Putamen (tissue), 1 donor: ENCODE data around the gene TMED4.
"Not testable (repeated sequence)": the region's sequence is repeated elsewhere in the genome, so short reads cannot be mapped to it uniquely, and the experiment has no call there.

Experiments
- DNase-seq: peaks from one replicate; pipeline ENCODE4 v3.0.0-alpha.2; 2016; ENCODE audit warnings: low spot score

TMED4 gene

DNA sequence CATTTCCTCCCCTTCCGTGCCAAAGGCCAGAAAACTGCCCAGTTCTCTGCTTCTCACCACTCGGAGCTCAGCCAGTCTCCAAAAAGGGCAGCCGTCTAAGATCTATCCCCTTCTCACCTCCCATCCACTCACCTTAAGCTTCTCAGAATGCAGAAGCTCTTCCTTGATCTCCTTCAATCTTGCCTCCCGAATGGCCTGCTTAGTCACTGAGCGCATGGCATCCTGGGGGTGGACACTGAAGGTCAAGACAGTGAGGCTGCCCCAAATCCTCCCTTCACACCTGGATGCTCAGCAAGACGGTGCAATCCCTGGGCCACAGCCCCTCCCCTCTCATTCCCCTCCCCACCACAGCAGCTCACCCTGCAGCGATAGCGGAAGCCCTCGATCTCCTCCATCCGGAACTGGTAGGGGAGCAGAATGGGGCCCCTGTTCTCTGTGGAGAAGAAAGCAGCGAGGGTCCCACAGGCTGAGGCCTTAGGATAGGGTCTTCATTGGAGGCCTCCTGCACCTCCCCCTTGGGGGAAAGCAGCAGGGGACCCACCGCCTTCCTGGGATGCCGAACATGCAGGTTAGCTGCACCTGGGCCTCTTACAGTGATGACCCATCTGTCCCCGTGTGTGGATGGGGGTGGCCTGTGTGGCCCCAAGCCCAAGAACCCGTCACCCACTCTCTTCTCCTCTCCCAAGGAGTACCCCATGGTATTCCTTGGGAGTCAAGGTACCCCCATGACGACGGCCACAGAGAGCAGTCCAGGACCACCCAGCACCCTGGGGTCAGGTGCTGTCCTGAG, 13.1 kb downstream of the TMED4 start:
- DNase-seq = no peak

DNA sequence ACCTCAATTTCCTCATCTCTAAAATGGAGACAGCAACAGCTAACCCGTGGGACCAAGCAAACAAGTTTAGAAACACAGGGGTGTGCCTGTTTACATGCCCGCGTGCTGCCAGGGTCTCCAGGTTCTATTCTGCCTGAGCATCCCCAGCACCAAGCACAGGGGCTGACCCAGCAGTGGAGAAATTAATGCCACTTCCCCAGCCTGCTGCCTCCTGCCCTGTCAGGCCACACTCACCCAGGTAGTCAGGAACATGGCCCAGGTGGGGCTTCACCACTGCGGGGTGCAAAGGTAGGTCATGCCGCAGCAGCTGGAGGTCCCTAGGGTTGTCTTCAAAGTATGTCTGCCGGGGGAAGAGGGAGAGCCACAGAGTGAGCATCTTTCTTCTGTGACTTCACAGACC, 14.1 kb downstream of the TMED4 start:
- DNase-seq = no peak

DNA sequence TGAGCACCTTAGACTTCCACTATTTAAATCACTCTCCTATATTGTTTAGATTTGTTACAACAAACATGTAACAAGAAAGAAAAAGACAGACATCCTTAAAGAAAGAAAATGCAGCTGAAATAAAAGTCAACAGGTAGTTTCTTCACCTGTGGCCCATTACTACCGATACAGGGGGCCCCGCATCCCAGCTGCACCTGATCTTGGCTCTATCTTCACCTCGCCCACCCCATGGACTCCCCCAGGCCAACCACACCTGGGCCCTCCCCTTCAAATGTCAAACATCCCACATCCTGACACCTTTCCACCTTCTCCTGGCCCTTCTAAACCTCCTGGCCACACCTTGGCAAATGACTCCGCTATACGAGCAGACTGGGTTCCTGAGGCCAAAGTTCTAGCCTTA, 15.4 kb downstream of the TMED4 start:
- no peak for DNase-seq

DNA sequence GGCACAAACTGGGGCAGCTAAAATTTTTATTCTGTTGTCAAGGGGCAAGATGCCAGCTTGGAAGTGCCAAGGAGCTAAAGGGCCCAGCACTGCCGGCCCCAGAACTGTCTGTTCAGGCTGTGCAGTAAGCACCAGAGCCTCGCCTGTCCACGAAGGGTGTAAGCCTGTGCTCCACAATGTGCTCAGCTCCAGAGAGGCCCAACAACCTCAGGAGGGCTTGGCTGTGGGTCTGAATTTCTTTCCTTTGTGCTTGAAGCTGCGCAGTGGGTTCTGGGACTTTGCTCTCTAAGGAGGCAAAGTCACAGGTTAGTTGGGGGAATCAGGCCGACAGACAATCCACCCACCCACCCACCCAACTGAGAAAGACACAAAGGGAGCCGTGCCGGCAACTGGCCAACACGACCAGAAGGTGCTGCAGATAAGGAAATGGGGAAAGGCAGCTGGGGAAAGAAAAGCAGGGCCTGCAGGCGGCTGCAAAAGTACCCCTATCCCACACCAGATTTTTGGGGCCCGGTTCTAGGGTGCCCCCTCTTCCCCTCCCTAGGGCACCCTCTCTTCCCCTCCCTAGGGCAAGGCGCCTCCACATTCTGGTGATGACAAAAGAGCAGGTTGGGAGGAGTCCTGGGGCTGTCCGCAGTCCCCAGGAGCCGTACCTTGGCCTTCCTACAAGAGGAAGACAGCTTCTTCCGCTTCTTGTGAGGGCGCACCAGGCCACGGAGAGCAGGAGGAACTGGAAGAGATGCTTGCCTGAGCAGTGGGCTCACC, 16.1 kb downstream of the TMED4 start:
- DNase-seq = no peak

DNA sequence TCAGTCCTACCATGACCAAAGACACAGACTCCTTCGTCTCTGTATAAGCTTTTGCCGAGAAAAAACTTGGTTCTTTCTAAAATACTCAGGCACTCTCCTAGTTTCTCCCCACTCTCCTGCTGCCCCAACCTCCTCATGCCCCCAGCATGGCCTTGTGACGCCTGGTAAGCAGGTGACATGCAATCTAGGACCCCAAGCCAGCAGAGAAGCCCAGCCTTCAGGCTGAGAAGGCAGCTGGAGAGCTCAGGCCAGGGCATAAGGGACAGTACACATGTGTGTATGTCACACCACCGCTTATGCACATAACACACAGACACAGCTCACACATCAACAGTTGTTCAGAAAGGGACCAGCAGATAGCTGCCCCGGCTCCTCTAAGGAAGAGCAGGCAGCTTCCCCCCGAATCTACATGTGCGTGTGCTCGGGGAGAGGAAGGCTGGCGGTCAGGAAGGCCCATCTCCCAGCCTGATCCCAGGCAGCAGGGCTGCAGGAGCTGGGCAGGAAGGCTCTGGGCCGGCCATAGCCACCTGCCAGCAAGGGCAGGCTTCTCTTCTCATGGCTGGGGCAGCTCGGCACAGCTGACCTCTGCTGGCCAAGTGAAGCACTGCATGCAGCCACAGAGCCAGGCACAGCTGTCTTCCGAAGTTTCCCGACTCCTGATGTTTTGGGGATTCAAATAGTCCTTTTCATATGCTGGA, 16.8 kb downstream of the TMED4 start:
- DNase-seq = peak; percentile 57

DNA sequence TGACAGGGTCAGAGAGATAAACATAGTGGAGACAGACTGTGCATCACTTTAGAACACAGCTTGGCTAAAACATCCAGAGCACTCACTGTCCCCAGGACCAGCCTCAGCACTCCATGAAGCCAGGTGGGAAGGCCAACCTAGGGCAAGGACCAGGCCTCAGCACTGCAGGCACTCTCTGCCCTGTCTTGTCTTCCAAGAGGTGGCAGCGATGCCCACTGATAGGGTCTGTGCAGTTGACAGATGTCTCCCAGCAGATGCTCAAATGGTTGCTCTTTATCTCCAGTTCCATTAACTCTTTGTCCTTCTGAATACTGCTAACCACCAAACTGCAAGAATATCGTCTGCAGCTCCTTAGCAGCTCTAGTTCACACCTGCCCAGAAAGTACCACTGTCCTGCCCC, 17.4 kb downstream of the TMED4 start:
- no peak for DNase-seq

DNA sequence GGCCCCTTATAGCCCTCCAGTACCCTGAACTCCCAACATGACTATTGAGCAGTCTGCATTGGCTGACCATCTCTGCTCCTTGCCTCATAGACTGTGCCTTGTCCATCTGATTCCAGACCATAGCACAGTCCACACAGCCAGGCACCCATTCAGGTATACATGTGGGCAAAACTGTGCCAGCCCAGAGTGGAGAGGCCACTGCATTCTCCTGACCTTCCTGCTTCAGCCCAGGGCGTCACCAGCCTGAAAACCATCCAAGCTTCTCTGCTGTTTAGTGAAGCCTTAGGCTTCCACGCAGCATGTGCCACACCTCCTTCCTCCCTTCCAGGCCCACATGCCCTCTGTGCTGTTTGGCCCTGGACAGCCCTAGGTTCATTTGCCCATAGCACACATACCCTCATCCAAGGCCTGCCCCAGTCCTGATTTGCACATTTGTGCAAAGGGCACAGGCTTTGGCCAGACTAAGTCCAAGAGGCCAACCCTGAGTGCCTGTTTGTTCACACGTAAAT, 18.8 kb downstream of the TMED4 start:
- no peak for DNase-seq

DNA sequence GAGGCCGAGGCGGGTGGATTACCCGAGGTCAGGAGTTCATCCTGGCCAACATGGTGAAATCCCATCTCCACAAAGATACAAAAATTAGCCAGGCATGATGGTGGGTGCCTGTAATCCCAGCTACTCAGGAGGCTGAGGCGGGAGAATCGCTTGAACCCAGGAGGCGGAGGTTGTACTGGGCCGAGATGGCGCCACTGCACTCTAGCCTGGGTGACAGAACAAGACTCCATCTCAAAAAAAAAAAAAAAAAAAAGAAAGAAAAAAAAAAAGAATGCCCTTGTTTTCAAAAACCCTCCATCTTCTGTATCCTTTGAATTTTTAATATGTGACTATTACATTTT, 19.4 kb downstream of the TMED4 start:
- DNase-seq = not testable (repeated sequence)

DNA sequence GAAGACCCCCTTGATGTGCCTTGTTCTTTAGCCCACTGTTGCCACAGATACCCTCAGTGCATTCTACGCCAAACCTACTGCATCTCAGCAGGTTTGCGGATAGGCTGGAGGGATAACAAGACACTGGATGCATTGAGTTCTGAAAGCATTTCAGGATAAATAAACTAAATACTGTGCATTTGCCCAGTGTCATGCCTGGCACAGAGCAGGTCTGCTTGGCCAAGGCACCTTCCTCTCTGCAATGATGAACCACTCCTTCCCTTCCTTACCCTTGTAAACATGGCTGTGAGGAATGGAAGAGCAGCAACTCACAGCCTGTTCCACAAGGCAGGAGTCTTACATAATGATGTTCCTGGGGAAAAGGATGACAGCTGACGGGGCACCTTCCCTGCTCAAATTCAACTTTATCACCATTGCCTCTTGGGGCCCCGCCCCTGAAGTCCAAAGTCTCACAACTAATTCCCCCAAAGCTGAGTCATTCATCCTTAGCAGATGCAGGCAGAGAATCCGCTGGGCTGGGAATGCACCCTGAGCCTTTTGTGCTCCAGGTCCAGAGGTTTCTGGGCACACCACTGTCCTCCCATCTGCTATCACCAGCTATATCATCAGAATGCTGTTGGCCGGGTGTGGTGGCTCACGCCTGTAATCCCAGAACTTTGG, 19.9 kb downstream of the TMED4 start:
- peak; percentile 53 for DNase-seq

DNA sequence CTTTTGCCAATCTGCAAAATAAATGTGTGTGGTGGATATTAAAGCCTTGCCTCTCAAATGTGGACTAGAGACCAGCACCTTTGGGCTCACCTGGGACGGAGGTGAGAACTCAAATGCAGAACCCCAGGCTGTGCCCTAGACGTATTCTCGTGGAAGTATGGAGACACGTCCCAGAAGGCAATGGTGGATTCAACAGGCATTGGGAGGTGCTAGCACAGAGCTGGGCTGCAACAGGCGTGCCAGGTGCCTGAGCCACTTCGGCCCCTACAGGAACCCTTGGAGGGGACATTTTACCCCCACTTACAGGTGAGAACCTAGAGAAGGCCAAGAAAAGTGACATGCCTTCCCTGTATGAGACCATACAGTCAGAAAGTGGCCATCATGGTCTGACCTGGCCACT, 20.6 kb downstream of the TMED4 start:
- DNase-seq = no peak

DNA sequence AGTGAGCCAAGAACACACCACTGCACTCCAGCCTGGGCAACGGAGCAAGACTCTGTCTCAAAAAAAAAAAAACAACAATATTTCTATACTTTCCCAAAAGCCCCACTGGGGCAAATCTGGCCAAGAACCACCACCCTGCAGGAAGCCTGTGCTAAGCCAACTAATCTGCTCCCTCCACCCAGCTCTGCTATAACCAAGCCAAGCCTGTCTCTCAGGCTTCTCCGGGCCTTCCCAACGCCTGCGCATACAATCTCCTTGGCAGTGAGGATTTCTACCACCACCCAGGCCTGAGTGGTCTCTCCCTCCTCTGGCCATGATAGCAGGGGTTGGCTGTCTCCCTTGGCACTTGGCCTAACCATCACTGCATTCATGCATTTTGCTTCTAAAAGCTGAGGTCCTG, 22.5 kb downstream of the TMED4 start:
- DNase-seq = no peak

DNA sequence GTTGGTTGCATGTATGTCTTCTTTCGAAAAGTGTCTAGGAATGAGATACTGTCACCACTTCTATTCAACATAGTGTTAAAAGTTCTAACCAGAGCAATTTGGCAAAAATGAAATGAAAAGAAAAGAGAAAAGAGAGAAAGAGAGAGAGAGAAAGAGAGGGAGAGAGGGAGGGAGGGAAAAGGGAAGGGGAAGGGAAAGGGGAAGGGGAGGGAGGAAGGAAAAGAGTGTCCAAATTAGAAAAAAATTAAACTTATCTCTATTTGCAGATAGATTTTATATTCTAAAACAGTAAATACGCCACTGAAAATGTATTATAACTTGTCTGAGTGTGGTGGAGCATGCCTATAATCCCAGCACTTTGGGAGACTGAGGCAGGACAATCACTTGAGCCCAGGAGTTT, 24.5 kb downstream of the TMED4 start:
- no peak for DNase-seq

DNA sequence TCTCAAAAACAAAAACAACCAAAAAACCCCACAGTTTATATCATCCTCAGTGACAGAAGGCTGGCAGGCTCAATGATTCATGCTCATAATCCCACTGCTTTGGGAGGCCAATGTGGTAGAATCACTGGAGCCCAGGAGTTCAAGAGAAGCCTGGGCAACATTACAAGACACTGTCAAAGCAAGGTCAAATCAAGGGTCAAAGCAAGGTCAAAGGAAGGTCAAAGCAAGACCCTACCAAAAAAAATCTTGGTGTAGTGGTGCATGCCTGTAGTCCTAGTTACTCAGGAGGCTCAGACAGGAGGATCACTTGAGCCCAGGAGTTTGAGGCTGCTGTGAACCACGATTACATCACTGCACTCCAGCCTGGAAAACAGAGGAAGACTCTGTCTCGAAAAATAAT, 26.7 kb downstream of the TMED4 start:
- no peak for DNase-seq

DNA sequence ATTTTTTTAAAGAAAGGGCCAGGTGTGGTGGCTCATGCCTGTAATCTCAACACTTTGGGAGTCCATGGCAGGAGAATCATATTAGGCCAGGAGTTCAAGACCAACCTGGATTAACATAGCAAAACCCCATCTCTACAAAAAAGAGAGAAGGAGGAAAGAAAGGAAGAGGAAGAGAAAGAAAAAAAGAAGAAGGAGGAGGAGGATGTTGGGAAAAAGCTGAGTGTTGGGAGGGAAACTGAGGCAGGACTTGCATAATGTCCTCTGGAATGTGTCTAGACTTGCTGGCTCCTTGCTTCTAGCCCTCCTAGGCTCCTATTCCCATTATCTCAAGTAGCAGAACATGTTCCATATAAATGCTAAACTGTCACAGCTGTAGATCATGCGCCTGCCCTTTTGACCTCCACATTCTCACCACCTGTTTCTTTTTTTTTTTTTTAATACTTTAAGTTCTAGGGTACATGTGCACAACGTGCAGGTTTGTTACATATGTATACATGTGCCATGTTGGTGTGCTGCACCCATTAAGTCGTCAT, 29.5 kb downstream of the TMED4 start:
- not testable (repeated sequence) for DNase-seq

DNA sequence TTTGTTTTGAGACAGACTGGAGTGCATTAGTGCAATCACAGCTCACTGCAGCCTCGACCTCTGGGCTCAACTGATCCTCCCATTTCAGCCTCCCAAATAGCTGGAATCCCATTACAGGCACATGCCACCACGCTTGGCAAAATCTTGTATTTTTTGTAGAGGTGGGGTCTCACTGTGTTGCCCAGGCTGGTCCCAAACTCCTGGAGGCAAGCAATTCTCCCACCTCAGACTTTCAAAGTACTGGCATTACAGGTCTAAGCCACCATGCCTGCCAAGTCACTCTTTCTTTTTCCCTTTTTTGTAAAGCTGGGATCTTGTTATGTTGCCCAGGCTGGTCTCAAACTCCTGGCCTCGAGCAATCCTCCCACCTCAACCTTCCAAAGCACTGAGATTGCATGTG, 32.6 kb downstream of the TMED4 start:
- DNase-seq = no peak

DNA sequence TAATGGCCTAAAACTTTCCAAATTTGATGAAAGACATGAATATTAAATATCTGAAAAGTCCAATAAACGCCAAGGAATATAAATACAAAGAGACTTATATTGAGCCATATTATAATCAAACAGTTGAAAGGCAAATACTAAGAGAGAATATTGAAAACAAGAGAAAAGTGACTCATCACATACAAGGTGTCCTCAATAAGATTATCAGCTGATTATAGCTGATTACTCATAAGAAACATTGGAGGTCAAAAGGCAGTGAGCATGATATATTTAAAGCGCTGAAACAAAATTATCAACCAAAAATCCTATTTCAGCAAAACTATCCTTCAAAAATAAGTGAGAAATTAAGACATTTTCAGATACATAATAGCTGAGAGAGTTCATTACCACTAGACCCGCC, 33.1 kb downstream of the TMED4 start:
- no peak for DNase-seq

DNA sequence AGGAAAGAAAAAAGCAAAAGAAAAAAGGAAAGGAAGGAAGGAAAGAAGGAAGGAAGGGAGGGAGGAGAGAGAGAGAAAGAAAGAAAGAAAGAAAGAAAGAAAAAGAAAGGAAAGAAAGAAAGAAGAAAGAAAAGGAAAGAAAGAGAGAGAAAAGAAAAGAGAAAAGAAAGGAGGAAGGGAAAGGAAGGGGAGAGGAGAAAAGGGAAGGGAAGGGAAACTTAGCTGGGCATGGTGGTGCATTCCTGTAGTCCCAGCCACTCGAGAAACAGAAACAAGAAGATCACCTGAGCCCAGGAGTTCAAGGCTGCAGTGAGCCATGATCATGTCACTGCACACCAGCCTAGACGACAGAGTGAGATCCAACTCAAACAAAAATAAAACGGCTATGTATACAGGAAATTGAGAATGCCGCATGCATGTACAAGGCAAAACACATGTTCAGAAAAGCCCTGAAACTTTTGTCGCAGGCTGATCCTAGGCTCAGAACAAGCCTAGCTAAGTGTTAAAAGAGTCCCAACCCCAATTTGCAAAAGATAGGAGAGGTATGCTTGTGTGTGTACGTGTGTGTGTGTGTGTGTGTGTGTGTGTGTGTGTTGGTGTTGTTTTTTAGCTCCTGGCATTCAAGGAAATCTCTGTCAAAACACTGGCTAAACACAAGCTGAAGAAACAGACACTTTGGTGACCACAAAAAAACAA, 34.3 kb downstream of the TMED4 start:
- no peak for DNase-seq

DNA sequence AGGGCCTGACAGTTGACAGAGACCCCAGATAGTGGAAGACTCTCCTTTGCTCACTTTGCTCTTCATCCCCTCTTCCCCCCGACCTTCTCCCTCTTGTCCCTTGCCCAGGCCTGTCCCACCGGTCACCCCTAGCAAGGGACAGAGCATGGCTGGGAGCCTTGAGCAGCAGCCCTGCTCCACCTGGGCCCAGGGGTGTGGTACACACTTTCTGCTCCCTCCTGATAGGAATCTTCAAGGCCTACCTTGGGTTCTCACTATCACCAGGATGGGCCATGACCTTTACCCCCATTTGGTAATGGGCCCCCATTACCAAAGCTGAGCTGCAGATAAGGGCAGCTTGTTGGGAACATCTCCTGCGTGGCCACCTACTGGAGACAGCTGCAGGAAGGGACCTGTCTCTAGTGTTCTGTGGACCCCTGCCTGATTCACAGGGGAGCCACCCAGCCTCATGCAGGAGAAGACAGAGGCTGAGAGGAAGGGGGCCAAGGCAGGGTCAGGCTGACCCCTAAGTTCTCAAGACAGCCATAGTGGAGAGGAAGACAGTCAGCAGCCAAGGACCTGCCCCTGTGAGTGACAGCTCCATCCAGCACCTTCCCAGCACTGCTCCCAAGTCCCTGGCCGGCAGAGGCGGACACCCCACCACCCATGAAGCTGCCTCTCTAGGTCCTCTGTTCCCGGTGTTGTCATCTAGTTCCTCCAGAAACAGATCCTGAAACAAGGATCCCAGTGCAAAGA, 40.0 kb downstream of the TMED4 start:
- DNase-seq = no peak

DNA sequence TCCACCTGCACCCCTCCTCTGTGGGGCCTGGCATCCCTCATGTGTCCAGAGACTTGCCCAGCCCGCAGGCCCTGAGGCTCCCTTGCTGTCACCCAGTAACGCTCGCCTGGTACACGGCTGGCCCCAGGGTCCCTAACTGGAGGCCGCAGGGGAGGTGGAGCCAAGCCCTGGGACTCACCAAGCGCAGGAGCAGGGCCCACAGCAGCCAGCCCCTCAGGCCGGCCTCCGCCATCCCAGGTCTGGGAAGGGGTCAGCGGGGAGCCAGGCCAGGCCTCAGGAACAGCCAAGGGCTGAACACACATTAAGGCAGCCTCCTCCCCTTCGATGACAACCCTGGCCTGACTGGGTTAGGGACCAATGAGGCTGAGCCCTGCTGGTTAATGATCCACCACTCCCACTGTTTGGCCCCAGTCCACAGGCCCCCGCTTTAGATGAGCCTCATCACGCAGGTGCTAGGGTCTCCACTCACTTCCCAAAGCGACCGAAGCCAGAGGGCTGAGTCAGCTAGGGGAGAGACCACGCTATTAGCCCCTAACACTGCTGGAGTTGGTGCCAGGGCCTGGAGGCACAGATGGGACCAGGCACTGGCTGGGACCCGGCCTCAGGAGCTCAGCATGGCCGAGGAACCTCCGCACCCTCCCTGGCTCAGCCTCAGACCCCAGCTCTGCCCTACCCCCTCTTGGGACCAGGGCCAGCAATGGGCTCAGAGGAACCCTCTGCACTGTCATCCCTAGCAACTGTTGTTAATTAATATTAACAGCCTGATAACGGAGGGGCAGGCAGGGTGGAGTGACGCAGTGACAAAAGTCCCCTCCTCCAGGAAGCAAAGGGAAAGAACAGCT, 40.8 kb downstream of the TMED4 start, which contains the start of gene NPC1L1:
TSS of gene NPC1L1 (minus strand) at position 303 of the 842 bp plus-strand sequence. CDS start at position 232, 71 bp downstream.
- DNase-seq = no peak

DNA sequence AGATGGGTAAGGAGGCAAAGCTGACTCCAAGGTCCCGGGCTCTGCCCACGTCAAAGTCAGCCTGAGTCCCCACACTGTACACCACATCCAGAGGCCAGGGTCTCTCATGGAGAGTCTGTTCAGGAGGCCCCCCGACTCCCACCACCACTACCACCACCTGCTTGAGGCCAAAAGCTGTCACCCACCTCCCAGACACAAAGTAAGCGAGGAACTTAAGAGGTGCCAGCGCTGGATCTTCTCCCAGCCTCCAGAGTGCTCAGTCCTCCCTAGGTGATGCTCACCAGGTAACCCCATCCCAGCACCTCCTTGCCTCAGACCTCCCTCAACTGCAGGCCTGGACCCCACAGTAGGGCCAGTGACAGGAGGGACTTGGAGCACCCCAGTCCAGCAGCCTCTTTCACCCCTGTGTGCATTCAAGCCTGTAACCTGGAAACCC, 41.4 kb downstream of the TMED4 start:
- no peak for DNase-seq
